NCI-H748 (cell line): Measurements from ENCODE around the gene VLDLR.

Source experiments
- DNase-seq: peaks from one replicate; lab custom pipeline; 2025; ENCODE audit not compliant: unreplicated experiment; lab: John Stamatoyannopoulos, UW

Gene VLDLR

GRCh38 chr9:2662496-2662895 is 40.9 kb downstream of the VLDLR start:
- DNase-seq, result peak; percentile 26

GRCh38 chr9:2663461-2664173 is 42.0 kb downstream of the VLDLR start:
- DNase-seq, result no peak

GRCh38 chr9:2664174-2665065 is 42.8 kb downstream of the VLDLR start:
- no peak for DNase-seq

GRCh38 chr9:2666569-2666968 is 45.0 kb downstream of the VLDLR start:
- DNase-seq, result no peak

- DNase-seq, result no peak
Observed at GRCh38 chr9:2673161-2673560, 51.6 kb downstream of the VLDLR start.

- no peak for DNase-seq
Observed at GRCh38 chr9:2674141-2674824, 52.7 kb downstream of the VLDLR start.

- DNase-seq, result peak; percentile 33
Observed at GRCh38 chr9:2675834-2676233, 54.2 kb downstream of the VLDLR start.

- DNase-seq, result peak; percentile 80
Observed at GRCh38 chr9:2676466-2676865, 54.9 kb downstream of the VLDLR start.

- peak; percentile 51 for DNase-seq
Observed at GRCh38 chr9:2677915-2678889, 56.6 kb downstream of the VLDLR start.

GRCh38 chr9:2679011-2679410 is 57.4 kb downstream of the VLDLR start:
- no peak for DNase-seq

- DNase-seq, result peak; percentile 76
Observed at GRCh38 chr9:2681981-2682380, 60.4 kb downstream of the VLDLR start.

GRCh38 chr9:2686911-2687310 is 65.3 kb downstream of the VLDLR start:
- no peak for DNase-seq

GRCh38 chr9:2688636-2689035 is 67.0 kb downstream of the VLDLR start:
- DNase-seq, result no peak

GRCh38 chr9:2691212-2691611 is 69.6 kb downstream of the VLDLR start:
- no peak for DNase-seq

GRCh38 chr9:2691626-2692025 is 70.0 kb downstream of the VLDLR start:
- no peak for DNase-seq

- DNase-seq, result no peak
Observed at GRCh38 chr9:2693056-2693455, 71.5 kb downstream of the VLDLR start.

GRCh38 chr9:2697492-2697891 is 75.9 kb downstream of the VLDLR start:
- no peak for DNase-seq

GRCh38 chr9:2700398-2700797 is 78.8 kb downstream of the VLDLR start:
- no peak for DNase-seq

- DNase-seq, result no peak
Observed at GRCh38 chr9:2700909-2701550, 79.4 kb downstream of the VLDLR start.

GRCh38 chr9:2704504-2704903 is 82.9 kb downstream of the VLDLR start:
- no peak for DNase-seq
